Measurements from ENCODE around the gene ZMAT2. TPM values are rescaled to one million over a fixed set of nuclear protein-coding genes. Genes with fewer than 3 reads are reported as not detected.
"Not testable (repeated sequence)": the region's sequence is repeated elsewhere in the genome, so short reads cannot be mapped to it uniquely, and the experiment has no call there.

The ZMAT2 gene
- 47.1 and 76.7 TPM in 2 replicates for total RNA-seq

- DNase-seq (ENCODE audit: low read depth) (peak; percentile 99), FAIRE-seq (peak; percentile 98)
- TF ChIP-seq CTCF (IDR thresholded peaks at IDR 0.05; ENCODE audit: insufficient read depth, low read length, severe bottlenecking) = no peak
- Histone ChIP-seq H3K36me3 (ENCODE audit: control insufficient read depth, insufficient read depth, low read length) (peaks cover 28% of the 10 kb centered on the region), H3K27me3 (ENCODE audit: control insufficient read depth, insufficient read depth, low read length) (no peaks in the 10 kb centered on the region), H3K4me3 (ENCODE audit: low read depth, low read length) (peak within 1 kb of the TSS; percentile 74)
Observed at GRCh38 chr5:140700177-140701144, at the start of gene ZMAT2. Gene ZMAT2 (plus strand): TSS chr5:140700447. CDS start chr5:140700461, 14 bp downstream.

GRCh38 chr5:140658870-140659269 lies 41.4 kb upstream of the ZMAT2 start:
- DNase-seq (ENCODE audit: low read depth) (no peak), FAIRE-seq (no peak)
- Histone ChIP-seq H3K27me3 (ENCODE audit: control insufficient read depth, insufficient read depth, low read length) (no peaks in the 10 kb centered on the region), H3K4me3 (ENCODE audit: low read depth, low read length) (no peak overlapping the region), H3K36me3 (ENCODE audit: control insufficient read depth, insufficient read depth, low read length) (peaks cover 33% of the 10 kb centered on the region)
- TF ChIP-seq CTCF (IDR thresholded peaks at IDR 0.05; ENCODE audit: insufficient read depth, low read length, severe bottlenecking) = no peak

- FAIRE-seq; H3K27me3 ChIP-seq (ENCODE audit: control insufficient read depth, insufficient read depth, low read length); H3K4me3 ChIP-seq (ENCODE audit: low read depth, low read length); DNase-seq (ENCODE audit: low read depth): not testable (repeated sequence)
- H3K36me3 ChIP-seq (ENCODE audit: control insufficient read depth, insufficient read depth, low read length) = peaks cover 31% of the 10 kb centered on the region
Observed at GRCh38 chr5:140660371-140660770, 39.9 kb upstream of the ZMAT2 start.

GRCh38 chr5:140664030-140664358 lies 36.3 kb upstream of the ZMAT2 start:
- Histone ChIP-seq H3K27me3 (ENCODE audit: control insufficient read depth, insufficient read depth, low read length) (no peaks in the 10 kb centered on the region), H3K36me3 (ENCODE audit: control insufficient read depth, insufficient read depth, low read length) (peaks cover 28% of the 10 kb centered on the region), H3K4me3 (ENCODE audit: low read depth, low read length) (peak overlapping the region; percentile 95)
- no peak for FAIRE-seq
- no peak for DNase-seq (ENCODE audit: low read depth)
- no peak for TF ChIP-seq CTCF (IDR thresholded peaks at IDR 0.05; ENCODE audit: insufficient read depth, low read length, severe bottlenecking)

- no peak for TF ChIP-seq CTCF (IDR thresholded peaks at IDR 0.05; ENCODE audit: insufficient read depth, low read length, severe bottlenecking)
- H3K27me3 ChIP-seq (ENCODE audit: control insufficient read depth, insufficient read depth, low read length) = no peaks in the 10 kb centered on the region
- DNase-seq (ENCODE audit: low read depth) (peak; percentile 88), FAIRE-seq (no peak)
- H3K4me3 ChIP-seq (ENCODE audit: low read depth, low read length) = peak within 1 kb of the TSS; percentile 95
- H3K36me3 ChIP-seq (ENCODE audit: control insufficient read depth, insufficient read depth, low read length) = peaks cover 28% of the 10 kb centered on the region
Observed at GRCh38 chr5:140664359-140665119, 35.7 kb upstream of the ZMAT2 start, which contains the start of gene WDR55. Gene WDR55 (plus strand): TSS chr5:140664904. CDS start chr5:140664913, 9 bp downstream.

GRCh38 chr5:140671035-140671434 lies 29.2 kb upstream of the ZMAT2 start:
- H3K27me3 ChIP-seq (ENCODE audit: control insufficient read depth, insufficient read depth, low read length); DNase-seq (ENCODE audit: low read depth); FAIRE-seq; H3K4me3 ChIP-seq (ENCODE audit: low read depth, low read length): not testable (repeated sequence)
- peaks cover 26% of the 10 kb centered on the region for H3K36me3 ChIP-seq (ENCODE audit: control insufficient read depth, insufficient read depth, low read length)

All from bronchial epithelial cell (primary cell).